Activated naive CD4-positive, alpha-beta T cell treated with anti-CD3 and anti-CD28 coated beads for 36 hours (primary cell): ENCODE data around the gene CEP350. TPM values are rescaled to one million over a fixed set of nuclear protein-coding genes. Genes with fewer than 3 reads are reported as not detected.
A peak's percentile ranks its signal among the peaks of the same experiment; 100 is the strongest.
"Not testable (repeated sequence)": the region's sequence is repeated elsewhere in the genome, so short reads cannot be mapped to it uniquely, and the experiment has no call there.

Source experiments
- CTCF ChIA-PET: fragments of 350-600 bp; sonication (Branson Sonifier 250); formaldehyde crosslinking; loops from one replicate; lab custom pipeline; 2021; ENCODE audit warnings: antibody characterized with exemption; lab: Charles Lee
- DNase-seq: peaks from one replicate; pipeline ENCODE4 v3.0.0-alpha.2; 2020
- H3K27ac Mint-ChIP-seq: one replicate; pipeline ENCODE4 v1.8.0; 2021; ENCODE audit warnings: mild to moderate bottlenecking, mixed read lengths
- H3K27me3 Mint-ChIP-seq: one replicate; pipeline ENCODE4 v1.8.0; 2021; ENCODE audit warnings: low read depth, mixed read lengths
- H3K36me3 Mint-ChIP-seq: one replicate; pipeline ENCODE4 v1.8.0; 2021; ENCODE audit warnings: low read depth, mixed read lengths
- H3K4me1 Mint-ChIP-seq: one replicate; pipeline ENCODE4 v1.8.0; 2021; ENCODE audit warnings: low read depth, mixed read lengths
- H3K4me3 Mint-ChIP-seq: one replicate; pipeline ENCODE4 v1.8.0; 2021; ENCODE audit warnings: mild to moderate bottlenecking, moderate library complexity, mixed read lengths
- H3K9me3 Mint-ChIP-seq: one replicate; pipeline ENCODE4 v1.8.0; 2021; ENCODE audit warnings: mixed read lengths
- intact Hi-C: fragments of 100-400 bp; cut with micrococcal nuclease; formaldehyde crosslinking; loops from one replicate; pipeline ENCODE4 v1.15.1; 2023
- total RNA-seq, 2 experiments: library from RNA; stranded (reverse); gene quantifications; one replicate each; pipeline ENCODE4 v1.2.3, GENCODE V29; 2021

The CEP350 gene
- total RNA-seq, 2 experiments from 2014 or later, result 30.3 to 36.0 TPM

- H3K4me3 Mint-ChIP-seq, result peak overlapping the region; percentile 85
- peak overlapping the region; percentile 95 for H3K27ac Mint-ChIP-seq
- CTCF ChIA-PET, result interaction anchor here (0.9 to 1.7 kb wide), 5 partner anchors 8 to 225 kb away, joined by 3 to 4 read pairs (median 4); no protein-coding TSS in a partner anchor
- peak; percentile 54 for DNase-seq
- H3K27me3 Mint-ChIP-seq, result no peaks in the 10 kb centered on the region
- intact Hi-C loops, result loop anchor here (1.0 to 10.0 kb wide), 14 partner anchors 36 to 1078 kb away; partner anchors contain the start of genes ACBD6, AXDND1, FAM20B and MR1
- H3K9me3 Mint-ChIP-seq, result no peaks in the 10 kb centered on the region
- no peaks in the 10 kb centered on the region for H3K36me3 Mint-ChIP-seq
- H3K4me1 Mint-ChIP-seq, result peaks cover 34% of the 10 kb centered on the region
These were observed 577 bp upstream of the CEP350 start for GRCh38 chr1:179953974-179954492.

GRCh38 chr1:179955287-179955680 lies 674 bp downstream of the CEP350 start:
- H3K36me3 Mint-ChIP-seq, result peaks cover under 1% of the 10 kb centered on the region
- peak overlapping the region; percentile 85 for H3K4me3 Mint-ChIP-seq
- CTCF ChIA-PET, result interaction anchor here (0.6 to 1.2 kb wide), 4 partner anchors 23 to 480 kb away, joined by 3 to 5 read pairs (median 4); partner anchors contain the start of gene TOR1AIP1
- H3K27ac Mint-ChIP-seq, result peak overlapping the region; percentile 64
- peaks cover 45% of the 10 kb centered on the region for H3K4me1 Mint-ChIP-seq
- intact Hi-C loops, result loop anchor here (2.0 to 10.0 kb wide), 3 partner anchors 250 to 810 kb away; no protein-coding TSS in a partner anchor
- no peaks in the 10 kb centered on the region for H3K9me3 Mint-ChIP-seq
- H3K27me3 Mint-ChIP-seq, result no peaks in the 10 kb centered on the region
- no peak for DNase-seq

GRCh38 chr1:179955731-179956130 lies 1.1 kb downstream of the CEP350 start:
- Mint-ChIP-seq H3K9me3 (no peaks in the 10 kb centered on the region), H3K36me3 (peaks cover 2% of the 10 kb centered on the region)

GRCh38 chr1:179958359-179958758 lies 3.7 kb downstream of the CEP350 start:
- no peak overlapping the region for H3K4me3 Mint-ChIP-seq
- CTCF ChIA-PET, result no interaction called here
- peaks cover 48% of the 10 kb centered on the region for H3K4me1 Mint-ChIP-seq
- no peaks in the 10 kb centered on the region for H3K27me3 Mint-ChIP-seq
- peaks cover 3% of the 10 kb centered on the region for H3K9me3 Mint-ChIP-seq
- intact Hi-C loops, result loop anchor here (10.0 kb wide), 2 partner anchors 254 to 814 kb away; no protein-coding TSS in a partner anchor
- H3K27ac Mint-ChIP-seq, result no peak overlapping the region
- peaks cover 11% of the 10 kb centered on the region for H3K36me3 Mint-ChIP-seq
- no peak for DNase-seq

More at GRCh38 chr1:179955731-179956130, 1.1 kb downstream of the CEP350 start:
- H3K27ac Mint-ChIP-seq, result no peak overlapping the region
- H3K4me3 Mint-ChIP-seq, result peak overlapping the region; percentile 85
- peaks cover 47% of the 10 kb centered on the region for H3K4me1 Mint-ChIP-seq
- no peaks in the 10 kb centered on the region for H3K27me3 Mint-ChIP-seq
- CTCF ChIA-PET, result interaction anchor here (0.6 to 1.2 kb wide), 3 partner anchors 74 to 479 kb away, joined by 3 to 5 read pairs (median 4); partner anchors contain the start of gene TOR1AIP1
- intact Hi-C loops, result loop anchor here (2.0 to 10.0 kb wide), 3 partner anchors 251 to 811 kb away; no protein-coding TSS in a partner anchor
- no peak for DNase-seq

- H3K4me3 Mint-ChIP-seq, DNase-seq, intact Hi-C loops, H3K27me3 Mint-ChIP-seq, CTCF ChIA-PET, H3K9me3 Mint-ChIP-seq, H3K27ac Mint-ChIP-seq: not testable (repeated sequence)
- peaks cover 16% of the 10 kb centered on the region for H3K36me3 Mint-ChIP-seq
- H3K4me1 Mint-ChIP-seq, result peaks cover 51% of the 10 kb centered on the region
These were observed 7.6 kb downstream of the CEP350 start for GRCh38 chr1:179962168-179962567.

GRCh38 chr1:179966551-179966950 lies 11.9 kb downstream of the CEP350 start:
- Mint-ChIP-seq H3K27me3 (no peaks in the 10 kb centered on the region), H3K27ac (no peak overlapping the region), H3K9me3 (peaks cover 8% of the 10 kb centered on the region), H3K4me1 (peaks cover 59% of the 10 kb centered on the region), H3K36me3 (peaks cover 18% of the 10 kb centered on the region), H3K4me3 (no peak overlapping the region)
- intact Hi-C loops, result no loop called here
- CTCF ChIA-PET, result interaction anchor here (0.7 to 1.4 kb wide), 3 partner anchors 13 to 598 kb away, joined by 4 read pairs; no protein-coding TSS in a partner anchor
- DNase-seq, result no peak

GRCh38 chr1:179968284-179968993 lies 13.8 kb downstream of the CEP350 start:
- Mint-ChIP-seq H3K4me3 (no peak overlapping the region), H3K36me3 (peaks cover 18% of the 10 kb centered on the region), H3K9me3 (peaks cover 8% of the 10 kb centered on the region), H3K4me1 (peaks cover 56% of the 10 kb centered on the region), H3K27ac (no peak overlapping the region), H3K27me3 (no peaks in the 10 kb centered on the region)
- no peak for DNase-seq
- intact Hi-C loops, result no loop called here
- CTCF ChIA-PET, result interaction anchor here (0.8 to 1.1 kb wide), 2 partner anchors 9 to 150 kb away, joined by 3 read pairs; no protein-coding TSS in a partner anchor

GRCh38 chr1:179968994-179969919 lies 14.6 kb downstream of the CEP350 start:
- Mint-ChIP-seq H3K4me1 (peaks cover 53% of the 10 kb centered on the region), H3K27ac (no peak overlapping the region), H3K27me3 (no peaks in the 10 kb centered on the region), H3K36me3 (peaks cover 18% of the 10 kb centered on the region), H3K9me3 (peaks cover 8% of the 10 kb centered on the region), H3K4me3 (no peak overlapping the region)
- DNase-seq, result no peak
- CTCF ChIA-PET, result interaction anchor here (0.8 to 1.1 kb wide), 2 partner anchors 8 to 151 kb away, joined by 3 read pairs; no protein-coding TSS in a partner anchor
- intact Hi-C loops, result no loop called here

- H3K27ac Mint-ChIP-seq, result no peak overlapping the region
- intact Hi-C loops, result no loop called here
- no peaks in the 10 kb centered on the region for H3K27me3 Mint-ChIP-seq
- peaks cover 53% of the 10 kb centered on the region for H3K4me1 Mint-ChIP-seq
- no peak for DNase-seq
- CTCF ChIA-PET, result no interaction called here
- peaks cover 8% of the 10 kb centered on the region for H3K9me3 Mint-ChIP-seq
- H3K36me3 Mint-ChIP-seq, result peaks cover 18% of the 10 kb centered on the region
- no peak overlapping the region for H3K4me3 Mint-ChIP-seq
These were observed 15.4 kb downstream of the CEP350 start for GRCh38 chr1:179969962-179970361.

- DNase-seq, result no peak
- Mint-ChIP-seq H3K9me3 (peaks cover 2% of the 10 kb centered on the region), H3K27me3 (no peaks in the 10 kb centered on the region), H3K27ac (no peak overlapping the region), H3K4me3 (no peak overlapping the region), H3K4me1 (peaks cover 59% of the 10 kb centered on the region), H3K36me3 (peaks cover 13% of the 10 kb centered on the region)
- intact Hi-C loops, result no loop called here
- CTCF ChIA-PET, result interaction anchor here (1.3 kb wide), 1 partner anchor 157 kb away, joined by 5 read pairs; no protein-coding TSS in a partner anchor
These were observed 17.2 kb downstream of the CEP350 start for GRCh38 chr1:179971563-179972496.
